SKM-1 (cell line): ENCODE data around the gene NUB1.

Experiments
- DNase-seq: peaks from one replicate; lab custom pipeline; 2025; ENCODE audit not compliant: unreplicated experiment; lab: John Stamatoyannopoulos, UW

NUB1 gene

DNA sequence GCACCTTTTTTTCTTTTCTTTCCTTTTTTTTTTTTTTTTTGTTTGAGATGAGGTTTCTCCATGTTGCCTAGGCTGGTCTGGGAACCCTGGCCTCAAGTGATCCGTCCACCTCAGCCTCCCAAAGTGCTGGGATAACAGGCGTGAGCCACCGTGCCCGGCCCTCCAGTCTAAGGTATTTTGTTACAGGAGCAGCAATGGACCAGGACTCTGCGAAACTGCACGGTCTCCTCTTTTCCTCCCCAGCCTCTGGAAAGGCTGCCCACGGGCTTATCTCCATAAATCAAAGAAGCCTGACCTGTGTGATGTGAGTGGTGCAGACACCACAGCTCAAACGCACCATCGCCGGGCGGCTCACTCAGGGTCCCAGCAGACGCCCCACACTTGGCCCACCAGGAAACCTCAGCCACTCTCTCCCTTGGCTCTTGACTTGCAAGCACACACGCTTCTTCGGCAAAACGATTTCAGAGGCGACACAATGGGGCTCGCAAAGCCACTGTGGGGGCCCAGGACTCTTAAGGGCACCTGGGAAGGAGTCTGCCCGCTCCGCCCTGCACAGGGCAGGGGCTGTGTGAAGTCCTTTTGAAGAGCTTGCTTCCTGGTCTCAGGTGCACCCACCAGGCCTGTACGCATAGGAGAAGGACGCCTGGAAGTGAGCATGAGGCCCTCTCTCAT is 47.6 kb downstream of the NUB1 start:
- no peak for DNase-seq

DNA sequence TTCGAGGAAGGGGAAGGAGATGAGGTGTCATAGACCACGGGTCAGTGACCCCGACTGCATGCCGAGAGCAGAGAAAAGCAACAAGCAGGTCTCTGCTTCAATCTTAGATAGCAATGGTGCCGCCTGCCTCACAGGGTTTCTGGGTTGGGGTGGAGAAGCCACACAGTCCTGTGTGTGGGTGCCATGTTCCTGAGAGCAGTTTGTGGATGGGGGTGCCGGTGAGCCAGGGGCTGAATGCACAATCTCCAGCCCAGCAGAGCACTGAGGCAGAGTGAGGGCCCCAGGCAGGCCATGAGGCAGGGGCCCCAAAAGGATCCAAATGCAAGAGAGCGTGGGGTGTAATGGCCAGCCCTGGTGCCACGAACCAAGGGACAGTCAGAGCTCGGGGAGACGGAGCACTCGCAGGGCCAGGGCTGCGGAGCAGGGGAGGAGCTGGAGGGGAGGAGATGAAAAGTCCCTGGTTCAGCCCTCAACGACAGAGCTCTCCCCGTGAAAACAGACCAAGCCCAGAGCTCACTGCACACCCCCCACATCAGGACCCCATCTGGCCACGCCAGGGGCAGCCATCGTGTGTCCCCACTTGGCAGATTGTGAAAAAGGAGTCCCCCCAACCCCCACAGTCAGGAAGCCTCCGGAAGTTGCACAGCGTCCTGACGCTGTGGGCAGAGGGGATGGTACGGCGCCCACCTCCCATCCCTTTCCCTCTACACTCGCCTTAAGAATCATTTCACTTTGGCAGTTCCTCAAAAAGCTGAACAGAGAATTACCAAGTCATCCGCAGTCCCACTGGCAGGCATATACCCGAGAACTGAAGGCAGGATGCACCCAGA is 48.4 kb downstream of the NUB1 start:
- DNase-seq = no peak

DNA sequence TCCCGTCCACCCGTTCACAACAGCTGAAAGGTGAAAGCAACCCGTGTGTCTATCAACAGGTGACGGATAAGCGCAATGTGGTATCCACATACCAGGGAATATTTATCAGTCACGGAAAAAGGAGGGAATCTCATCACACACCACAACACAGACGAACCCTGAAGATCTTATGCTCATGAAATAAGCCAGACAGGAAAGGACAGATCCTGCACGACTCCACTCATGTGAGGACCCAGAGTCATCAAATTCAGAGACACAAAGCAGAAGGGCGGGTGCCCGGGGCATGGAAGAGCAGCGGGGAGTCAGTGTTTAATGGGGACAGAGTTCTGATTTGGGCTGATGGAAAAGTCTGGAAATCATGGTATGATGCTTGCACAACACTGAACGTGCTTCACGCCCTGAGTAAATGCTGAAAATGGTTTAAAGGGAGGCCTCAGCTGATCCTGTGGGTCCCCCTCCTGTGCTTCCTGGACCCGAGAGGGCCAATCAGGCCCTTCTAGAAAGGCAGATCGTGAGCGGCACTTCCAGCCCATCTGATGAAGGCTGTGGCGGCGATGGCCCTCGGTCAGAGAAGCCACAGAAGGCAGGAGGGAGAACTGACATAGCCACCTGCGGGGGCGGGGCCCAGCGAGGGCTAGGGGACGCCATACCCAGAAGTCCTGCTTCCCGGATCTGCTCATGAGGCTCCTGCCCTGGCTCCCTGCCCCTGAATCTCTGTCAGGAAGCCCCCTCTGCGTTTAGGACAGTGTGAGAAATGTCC is 49.2 kb downstream of the NUB1 start:
- DNase-seq = no peak

DNA sequence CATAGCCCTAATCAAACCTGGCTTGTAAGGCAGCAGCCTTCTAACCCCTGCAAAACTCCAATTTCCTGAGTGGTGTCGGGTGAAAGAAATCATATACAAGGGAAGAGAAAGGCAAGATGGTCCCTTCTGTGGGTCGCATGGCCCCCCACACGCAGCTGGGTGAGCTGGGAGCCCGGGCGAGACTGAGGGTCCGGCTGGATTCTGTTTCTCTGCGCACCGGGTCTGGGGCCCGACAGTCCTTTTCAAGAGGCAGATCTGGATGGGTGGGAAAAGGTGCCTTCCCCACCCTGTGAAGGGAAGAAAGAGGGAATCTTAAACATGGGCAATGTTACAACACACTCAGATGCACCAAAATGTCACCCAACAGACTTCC is 49.7 kb downstream of the NUB1 start:
- DNase-seq = no peak

DNA sequence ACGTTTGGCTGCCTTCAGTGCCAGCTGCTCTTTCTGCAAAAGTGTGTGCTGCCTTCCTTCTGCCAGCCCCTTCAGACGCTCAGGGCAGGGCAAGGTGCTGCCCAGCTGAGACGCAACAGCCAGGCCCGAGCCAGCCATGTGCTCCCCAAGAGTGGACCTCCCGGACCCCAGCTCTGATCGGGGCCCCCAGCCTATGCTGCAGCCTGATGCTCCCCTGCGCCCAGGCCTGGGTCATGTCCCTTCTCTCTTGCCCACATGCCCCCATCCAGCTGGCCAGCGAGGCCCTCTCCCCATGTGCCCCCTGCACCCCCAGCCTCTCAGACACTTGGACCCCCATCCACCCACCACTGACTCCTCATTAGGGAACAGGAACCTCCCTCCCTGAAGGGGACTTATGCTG is 50.4 kb downstream of the NUB1 start:
- DNase-seq = no peak

DNA sequence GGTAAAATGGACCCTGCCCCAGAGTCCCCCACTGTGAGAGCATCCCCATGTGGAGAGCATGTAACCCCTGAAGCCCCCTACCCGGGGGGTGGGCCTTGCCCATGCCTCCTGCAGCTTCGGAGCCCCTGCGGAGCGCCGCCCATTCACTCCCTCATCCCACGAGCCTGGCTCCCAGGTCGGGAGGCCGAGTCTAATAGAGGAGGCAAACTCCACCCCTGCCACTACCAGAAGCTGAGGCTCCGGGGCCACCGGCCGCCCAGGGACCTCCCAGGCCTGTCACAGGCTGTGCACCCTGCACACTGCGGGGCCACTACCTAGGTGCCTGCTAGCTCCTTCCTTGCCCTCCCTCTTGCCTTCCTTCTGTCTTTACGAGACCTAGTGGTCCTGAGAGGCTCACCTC is 50.8 kb downstream of the NUB1 start:
- DNase-seq = no peak

DNA sequence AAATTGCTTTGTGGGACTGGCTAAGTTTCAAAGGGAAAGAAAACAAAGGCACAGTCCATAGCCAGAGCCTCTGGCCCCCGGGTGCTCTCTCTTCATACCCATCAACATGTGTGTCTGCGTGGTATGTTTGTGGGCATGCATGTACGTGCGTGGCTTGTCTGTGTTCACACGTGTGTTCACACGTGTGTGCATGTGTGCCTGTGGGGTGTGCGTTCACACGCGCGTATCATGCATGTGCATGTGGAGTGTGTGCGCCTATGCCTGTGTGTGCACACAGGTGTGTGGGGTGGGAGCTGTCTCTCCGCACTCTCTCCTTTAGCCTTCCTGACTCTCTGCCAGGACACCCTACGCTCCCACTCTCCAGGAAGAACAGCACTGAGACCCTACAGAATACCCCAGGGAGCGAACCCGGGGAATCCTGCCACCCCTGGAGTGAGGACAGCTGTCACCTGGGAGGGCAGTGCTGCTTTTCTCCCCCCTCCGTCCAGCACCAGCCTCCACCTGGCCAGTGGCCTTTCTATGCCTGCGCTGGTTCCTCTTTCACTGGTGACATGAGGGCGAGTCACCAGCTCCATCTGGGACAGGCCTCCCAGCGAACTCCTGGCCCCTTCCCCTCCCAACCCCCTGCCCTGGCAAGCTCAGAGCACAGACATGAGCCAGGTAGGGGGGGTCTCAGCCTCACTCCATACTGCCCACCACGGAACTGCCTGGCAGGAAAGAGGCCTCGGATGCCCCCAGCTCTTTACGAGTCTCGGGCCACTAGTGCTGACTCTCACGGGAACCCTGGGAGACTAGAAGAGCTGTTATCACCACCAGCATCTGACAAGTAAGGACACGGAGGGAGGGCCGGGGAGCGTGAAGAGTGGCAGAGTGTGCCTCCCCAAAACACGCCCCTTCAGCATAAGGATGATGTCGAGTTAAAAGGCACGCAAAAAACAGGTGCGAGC is 51.7 kb downstream of the NUB1 start:
- no peak for DNase-seq

DNA sequence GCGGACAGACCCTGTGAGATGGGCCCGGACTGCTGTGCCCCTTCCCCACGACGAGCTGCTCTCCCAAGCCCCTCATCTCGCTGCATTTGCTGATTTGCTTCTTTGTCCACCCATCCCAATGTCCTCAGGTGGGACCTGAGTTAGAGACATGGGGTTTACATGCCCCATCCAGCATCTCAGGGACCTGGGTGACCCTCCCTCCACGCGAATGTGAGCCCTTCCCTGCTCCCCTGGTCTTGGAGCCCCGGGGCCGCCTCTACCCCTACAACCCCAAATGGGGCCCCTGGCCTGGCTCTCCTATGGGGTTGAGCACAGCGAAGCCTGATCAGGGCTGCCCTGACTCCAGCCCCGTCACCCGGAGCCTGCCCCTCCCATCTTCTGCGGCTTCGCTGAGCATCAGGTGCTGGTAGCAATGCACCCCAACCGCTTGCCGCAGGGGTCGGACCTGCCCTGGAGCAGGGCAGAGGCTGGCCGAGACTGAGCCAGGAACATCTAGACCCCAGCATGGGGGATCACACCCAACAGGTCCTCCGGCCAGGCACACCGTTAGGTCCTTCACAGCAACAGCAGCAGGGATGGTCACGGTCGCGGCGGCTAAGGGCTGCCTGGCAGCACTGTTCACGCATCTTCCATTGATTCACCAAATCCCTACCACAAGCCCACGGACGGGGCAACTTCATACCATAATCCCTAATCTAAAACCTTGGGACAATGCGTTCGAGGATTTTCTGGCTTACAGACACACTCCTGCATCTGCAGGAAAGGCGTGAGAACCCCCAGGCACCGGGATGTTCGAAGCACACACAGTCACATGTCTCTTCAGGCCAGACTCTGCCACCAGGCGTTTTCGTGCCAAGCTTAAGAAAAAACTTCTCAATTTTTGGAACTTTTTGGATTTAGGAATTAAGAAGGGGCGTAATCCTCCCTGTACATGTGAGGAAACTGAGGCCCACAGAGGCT is 52.7 kb downstream of the NUB1 start:
- no peak for DNase-seq

DNA sequence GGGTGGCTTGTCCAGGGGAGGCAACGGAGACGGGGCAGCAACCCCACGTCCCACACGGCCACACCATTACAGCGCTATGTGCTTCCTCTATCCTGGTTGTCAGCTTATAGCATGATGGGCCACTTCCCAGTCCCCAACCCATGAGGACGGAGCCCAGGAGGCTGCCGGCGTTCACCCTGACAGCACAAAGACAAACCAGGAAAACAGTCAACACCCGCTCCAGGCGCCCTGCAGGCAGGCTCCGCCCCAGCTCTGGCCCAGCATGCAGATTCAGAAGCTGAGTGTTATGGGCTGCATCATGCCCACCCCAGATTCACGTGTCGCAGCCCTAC is 53.4 kb downstream of the NUB1 start:
- DNase-seq = no peak

DNA sequence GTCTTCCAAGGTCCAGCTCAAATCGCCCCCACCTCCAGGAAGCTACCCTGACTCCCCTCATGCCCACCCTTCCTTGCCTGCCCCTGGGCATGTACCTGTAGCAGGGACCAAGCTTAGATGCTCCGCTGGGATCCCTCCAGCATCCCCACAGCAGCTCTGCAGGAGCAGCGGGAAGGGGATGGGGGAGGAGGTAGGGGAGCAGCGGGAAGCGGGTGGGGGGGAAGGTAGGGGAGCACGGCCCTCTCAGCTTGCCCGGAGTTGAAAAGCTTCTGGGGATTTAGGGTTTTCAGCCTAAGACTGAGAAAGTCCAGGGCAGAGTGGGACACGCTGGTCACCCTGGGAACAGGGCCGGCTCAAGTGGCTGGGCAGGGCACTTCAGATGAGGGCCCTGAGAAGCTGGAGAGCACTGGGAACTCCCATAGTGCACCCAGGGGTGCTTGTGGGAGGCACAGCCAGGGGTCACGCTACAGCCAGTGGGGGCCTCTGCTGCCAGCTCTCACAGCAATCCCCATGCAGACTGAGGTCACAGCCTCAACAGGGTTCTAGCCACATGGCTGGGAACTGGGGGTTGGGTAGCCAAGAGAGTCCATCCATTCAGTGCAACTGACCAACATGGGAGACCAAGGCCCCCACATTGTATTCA is 54.8 kb downstream of the NUB1 start:
- no peak for DNase-seq

DNA sequence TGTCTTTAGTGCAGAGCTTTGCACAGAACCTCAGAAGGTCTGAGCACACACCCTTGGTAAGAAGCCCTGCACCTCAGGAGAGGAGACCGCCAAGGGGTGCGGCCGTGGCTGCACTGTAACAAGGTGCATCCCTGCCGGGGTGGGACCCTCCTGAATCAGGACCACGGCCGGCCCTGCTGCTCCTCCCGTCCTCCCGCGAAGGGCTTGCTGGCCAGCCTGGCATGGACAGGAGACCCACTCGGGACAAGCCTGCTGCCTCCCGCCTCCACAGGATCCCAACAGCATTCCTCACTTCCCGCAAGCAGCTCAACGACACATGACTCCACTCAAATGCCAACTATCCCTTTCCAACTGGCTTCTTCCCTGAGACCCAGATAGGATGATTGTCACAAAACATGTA is 55.4 kb downstream of the NUB1 start:
- DNase-seq = no peak

DNA sequence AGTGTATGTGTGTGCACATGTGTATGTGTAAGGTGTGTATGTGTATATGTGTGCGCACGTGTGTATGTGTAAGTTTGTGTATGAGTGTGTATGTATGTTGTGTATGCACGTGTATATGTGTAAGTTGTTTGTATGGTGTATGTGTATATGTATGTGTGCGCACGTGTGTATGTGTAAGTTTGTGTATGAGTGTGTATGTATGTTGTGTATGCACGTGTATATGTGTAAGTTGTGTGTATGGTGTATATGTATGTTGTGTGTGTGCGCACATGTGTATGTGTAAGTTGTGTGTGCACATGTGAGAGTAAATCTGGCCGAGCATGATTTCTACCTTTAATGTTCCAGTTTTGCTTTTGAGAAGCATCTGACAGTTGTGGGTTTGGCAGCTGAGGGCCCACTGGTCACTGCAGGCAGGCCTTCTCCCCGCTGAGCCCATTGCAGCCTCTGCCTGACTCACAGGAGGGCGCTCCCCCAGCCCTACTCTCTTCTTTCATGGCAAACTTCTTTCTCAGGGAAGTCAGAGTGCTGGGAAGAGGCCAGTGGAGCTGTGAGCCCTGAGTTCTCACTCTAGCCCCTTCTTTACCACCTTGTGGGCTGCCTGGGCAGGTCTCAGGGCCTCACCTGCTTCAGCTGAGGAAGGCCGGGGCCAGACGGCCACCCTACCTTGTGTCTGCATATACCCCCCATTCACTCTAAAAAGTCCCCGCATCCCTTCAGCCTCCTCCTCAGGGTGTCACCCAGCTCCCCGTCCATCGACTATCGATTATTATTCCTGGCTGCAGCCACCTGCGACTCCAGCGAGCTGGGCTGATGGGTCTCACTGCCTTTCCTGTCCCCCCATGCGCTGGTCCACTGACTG is 57.1 kb downstream of the NUB1 start:
- no peak for DNase-seq

DNA sequence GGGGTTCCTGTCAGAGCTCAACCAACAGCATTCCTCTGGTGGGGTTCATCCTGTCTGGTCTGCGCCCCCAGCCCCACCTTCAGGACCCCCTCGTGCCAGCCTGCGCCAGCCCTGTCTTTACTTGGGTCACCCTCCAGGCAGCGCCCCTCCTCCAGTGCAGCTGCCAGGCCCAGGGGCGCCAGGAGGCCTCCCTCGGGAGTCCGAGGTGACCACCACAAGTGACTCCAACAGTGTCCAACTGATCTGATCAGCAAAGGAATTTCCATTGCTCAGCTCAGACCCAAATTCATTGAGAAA is 57.6 kb downstream of the NUB1 start:
- no peak for DNase-seq

DNA sequence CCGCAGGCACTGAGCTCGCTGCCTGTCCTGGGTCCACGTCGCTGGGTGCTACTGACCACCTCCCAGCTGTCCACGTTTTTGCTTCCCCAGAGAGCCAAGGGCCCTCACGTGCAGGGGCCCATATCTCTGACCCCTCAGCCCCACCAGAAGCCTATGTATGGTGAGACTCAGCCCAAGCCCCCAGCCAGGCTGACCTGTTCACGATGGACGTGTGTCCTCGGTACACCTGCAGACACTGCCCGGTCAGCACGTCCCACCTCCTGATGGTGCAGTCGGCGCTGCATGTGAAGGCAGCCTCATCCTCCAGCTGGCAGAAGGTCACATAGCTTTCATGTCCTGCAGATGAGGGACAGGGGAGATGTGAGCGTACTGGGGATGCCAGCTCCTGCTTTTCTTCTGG is 58.3 kb downstream of the NUB1 start:
- no peak for DNase-seq

DNA sequence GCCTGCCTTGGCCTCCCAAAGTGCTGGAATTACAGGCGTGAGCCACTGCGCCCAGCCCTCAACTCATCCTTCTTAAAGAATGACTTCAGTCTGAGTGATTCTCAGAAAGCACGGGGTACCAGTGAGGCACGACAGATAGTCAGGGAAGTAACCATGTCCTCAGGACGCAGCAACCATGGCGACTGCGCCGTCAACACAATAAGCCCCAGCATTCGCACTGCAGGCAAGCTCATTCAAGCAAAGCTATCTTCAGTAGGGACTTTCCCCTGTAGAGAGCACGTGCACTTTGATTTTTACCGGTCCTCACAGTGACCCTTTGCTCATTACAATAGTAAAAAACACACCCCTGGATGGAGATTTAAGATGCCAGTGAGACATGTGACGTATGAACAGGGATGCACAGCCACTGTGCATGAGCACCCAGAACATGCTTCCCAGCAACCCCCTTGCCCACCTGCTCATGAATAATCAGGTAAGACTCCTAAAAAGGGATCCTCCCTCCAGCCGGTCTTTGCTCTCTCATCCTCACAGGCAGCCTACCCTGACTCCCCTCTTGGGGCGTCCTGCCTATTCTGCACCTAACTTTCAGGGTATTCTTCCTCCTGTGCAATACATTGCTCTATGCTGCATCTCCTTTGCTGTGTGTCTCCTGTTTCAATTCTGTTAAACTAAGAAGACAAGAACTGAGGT is 59.2 kb downstream of the NUB1 start:
- DNase-seq = no peak

DNA sequence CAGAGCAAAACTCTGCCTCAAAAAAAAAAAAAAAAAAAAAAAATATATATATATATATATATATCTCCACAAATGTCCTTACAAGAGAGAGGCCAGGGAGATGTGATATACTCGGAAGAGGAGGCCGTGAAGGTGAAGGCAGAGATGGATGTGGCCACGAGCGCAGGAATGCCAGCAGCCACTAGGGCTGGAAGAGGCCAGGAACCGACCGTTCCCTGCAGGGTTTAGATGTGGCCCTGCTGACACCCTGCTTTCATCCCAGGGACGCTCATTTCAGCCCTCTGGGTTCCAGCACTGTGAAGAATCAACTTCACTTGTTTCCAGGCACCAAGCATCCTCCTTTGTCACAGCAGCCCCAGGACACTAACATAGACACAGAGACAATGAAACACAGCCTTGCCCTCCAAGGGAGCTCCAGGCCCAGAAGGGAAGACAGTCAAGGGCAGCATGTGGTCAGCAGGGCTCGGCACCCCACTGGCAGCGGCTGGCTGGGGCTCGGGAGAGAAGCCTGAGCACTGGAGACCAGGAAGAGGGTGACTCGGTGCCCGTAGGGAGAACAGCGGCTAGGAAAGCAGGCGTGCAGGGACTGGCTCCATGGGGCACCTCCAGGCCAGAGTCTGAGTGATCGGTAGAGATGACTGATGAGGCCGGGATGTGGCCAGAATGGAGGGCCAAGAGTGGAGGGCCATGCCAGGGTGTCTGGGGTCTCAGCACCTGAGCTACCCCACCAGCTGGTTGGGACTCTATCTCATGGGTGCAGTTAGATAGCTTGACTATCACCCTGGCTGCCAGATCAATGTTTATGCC is 60.6 kb downstream of the NUB1 start:
- DNase-seq = no peak

DNA sequence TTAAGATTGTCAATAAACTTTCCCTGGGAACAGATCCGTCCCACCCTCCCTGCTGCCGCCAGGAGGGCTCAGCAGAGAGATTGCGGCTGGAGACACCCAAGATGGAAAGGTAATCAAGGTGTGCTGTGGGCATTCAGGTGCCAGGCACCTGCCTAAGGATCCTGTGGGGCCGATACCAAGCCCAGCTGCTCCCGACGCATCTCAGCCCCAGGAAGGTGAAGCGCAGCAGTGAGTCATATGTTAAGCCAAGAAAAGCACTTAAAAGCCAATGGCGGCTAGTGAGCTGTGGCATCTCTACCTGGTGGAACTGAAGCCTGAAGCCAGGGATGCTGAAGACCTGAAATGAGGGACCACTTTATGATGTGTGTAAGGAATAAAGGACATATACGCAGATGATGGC is 62.2 kb downstream of the NUB1 start:
- no peak for DNase-seq
